Cardiac fibroblast (primary cell): ENCODE results near the gene CERK.

Experiments
- DNase-seq, 2 donors: peaks; one replicate each; pipeline versions ENCODE4 v3.0.0 to v3.0.0-alpha.2; 2010; ENCODE audit warnings: low read depth in 2 of 2
- H3K4me3 ChIP-seq, 2 donors: replicated peaks in 1 of 2; 1 replicate in 1 of 2; 2 replicates in 1 of 2; pipeline ENCODE4 v1.5.1; 2011; ENCODE audit warnings: low read depth in 2 of 2, low read length in 2 of 2, mild to moderate bottlenecking in 2 of 2, moderate library complexity in 1 of 2
- TF ChIP-seq, protein P1 (sequence below): IDR thresholded peaks from one replicate; pipeline ENCODE4 v1.5.1; 2011; ENCODE audit warnings: low read depth, mild to moderate bottlenecking, low read length, inconsistent platforms

The CERK gene

DNA sequence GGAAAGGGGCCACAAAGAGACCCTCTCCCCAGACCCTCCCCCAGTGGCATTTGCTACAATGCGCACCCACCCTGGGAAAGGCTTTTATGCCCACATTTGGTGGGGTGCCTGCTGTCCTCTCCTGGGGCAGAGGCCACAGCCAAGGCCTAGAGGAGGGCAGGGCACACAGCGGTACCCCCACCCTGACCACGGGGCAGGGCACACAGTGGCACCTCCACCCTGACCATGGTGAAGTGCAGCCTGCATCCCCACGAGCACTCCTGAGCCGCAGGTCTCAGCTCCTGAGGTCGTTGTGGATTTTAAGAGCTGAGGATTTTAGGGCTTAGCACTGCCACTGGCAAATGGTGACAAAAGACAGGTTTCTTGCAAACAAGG, 34.1 kb downstream of the CERK start:
- DNase-seq = no peak
- no peak overlapping the region for H3K4me3 ChIP-seq
- TF ChIP-seq, protein P1, sequence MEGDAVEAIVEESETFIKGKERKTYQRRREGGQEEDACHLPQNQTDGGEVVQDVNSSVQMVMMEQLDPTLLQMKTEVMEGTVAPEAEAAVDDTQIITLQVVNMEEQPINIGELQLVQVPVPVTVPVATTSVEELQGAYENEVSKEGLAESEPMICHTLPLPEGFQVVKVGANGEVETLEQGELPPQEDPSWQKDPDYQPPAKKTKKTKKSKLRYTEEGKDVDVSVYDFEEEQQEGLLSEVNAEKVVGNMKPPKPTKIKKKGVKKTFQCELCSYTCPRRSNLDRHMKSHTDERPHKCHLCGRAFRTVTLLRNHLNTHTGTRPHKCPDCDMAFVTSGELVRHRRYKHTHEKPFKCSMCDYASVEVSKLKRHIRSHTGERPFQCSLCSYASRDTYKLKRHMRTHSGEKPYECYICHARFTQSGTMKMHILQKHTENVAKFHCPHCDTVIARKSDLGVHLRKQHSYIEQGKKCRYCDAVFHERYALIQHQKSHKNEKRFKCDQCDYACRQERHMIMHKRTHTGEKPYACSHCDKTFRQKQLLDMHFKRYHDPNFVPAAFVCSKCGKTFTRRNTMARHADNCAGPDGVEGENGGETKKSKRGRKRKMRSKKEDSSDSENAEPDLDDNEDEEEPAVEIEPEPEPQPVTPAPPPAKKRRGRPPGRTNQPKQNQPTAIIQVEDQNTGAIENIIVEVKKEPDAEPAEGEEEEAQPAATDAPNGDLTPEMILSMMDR = no peak

DNA sequence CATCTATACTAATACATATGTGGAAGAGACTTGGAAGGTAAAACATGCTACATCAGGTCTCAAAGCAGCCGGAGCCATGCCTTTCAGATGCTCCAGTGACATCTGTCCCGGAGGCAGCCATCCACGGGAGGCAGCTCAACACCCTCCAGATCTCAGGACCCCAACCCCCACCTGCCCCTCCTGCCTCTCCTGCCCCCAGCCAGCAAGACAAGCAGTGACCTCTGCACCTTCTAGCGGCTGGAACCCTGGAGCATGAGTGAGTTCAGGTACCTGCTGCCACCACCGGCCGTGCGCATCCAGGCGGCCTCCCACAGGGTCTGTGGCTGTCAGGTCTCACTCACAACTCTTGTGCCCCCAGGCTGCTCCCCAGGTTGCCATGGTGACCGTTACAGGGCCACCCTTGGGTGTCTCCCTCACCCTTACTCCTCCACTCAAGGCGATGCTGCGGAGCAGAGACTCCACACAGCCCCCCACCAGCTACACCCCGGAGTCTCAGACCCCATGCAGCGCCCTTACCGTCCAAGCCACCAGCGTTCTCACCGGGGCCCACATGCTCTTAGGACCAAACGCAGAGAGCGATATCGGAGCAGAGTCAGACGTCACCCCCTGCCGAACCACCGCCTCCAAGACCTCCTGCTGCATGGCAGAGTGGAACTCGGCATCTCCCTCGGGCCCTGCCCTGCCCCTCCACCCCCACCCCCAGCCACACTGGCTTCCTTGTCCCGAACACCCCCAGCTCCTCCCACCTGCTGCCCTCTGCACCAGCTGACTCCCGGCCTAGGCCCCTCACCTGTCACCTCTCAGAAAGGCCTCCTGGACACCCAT, 34.7 kb downstream of the CERK start:
- no peak overlapping the region for H3K4me3 ChIP-seq
- no peak for DNase-seq
- TF ChIP-seq, protein P1 = no peak

DNA sequence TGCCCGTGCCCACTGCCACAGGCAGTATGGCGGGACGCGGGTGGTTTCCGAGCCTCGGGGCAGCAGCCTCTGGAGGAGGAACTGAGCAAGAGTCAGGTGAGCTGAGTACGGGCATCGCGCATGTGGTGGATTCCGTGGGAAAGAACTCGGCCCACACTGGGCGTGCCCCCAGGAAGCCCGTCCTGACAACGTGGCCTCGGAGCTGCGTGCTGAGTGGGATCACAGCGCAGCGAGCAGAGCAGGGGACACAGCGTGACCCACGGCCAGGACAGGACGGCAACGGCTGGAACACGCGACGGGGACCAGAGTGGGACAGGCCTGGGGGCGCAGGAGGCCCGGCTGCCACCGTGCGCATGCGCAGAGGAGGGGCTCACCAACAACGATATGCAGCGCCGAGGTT, 36.8 kb downstream of the CERK start:
- TF ChIP-seq, protein P1 = no peak
- no peak for DNase-seq
- H3K4me3 ChIP-seq = no peak overlapping the region

DNA sequence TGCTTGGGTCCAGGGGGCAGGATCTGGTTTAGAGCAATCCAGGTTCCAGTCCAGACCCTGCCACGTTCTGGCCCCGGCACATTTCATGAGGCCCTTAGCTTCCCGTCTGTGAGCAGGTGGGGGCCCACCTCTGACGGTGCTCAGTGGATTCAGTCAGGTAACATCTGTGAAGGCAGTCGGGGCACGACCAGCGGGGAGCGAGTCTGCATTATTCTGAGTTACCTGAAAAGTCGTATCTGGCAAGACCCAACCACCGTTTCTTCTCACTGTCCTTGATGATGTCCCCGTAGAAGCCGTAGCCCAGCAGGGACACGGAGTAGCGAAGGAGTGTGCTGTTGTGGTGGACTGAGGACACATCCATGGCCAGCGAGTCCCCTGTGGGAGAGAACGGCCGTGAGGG, 39.0 kb downstream of the CERK start:
- DNase-seq = no peak
- TF ChIP-seq, protein P1 = no peak
- H3K4me3 ChIP-seq = no peak overlapping the region

DNA sequence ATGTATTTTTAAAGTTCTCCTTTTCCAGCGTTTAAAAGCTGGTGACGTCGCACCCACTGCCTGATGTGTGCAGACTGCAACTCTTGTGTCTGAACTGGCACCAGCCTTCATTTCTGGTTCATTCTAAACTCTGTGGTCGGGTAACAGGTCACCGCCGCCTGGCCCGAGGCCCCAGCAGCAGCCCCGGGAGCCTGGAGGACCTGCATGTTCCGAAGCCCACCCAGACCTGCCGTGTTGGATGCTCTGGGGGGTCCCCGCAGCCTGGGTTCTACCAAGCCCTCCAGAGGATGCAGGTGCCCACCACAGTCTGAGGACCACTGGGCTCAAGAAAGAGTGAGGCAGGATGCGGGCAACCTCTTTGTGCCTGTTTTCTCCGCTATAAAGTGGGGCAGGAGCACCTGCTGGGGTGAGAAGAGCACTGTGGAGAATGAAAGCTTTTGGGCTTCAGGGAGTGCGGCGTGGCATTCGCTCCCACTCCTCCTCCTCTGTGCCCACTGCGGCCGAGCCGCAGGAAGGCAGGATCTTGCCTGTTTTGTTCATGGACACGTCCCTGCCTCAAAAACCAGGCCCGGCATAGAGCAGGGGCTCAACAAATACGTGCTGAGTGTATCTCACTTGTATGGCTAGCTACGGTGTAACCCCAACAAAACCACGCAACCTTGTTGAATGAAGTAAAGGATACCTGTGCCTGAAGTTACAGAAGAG, 40.1 kb downstream of the CERK start:
- no peak for DNase-seq
- no peak overlapping the region for H3K4me3 ChIP-seq
- TF ChIP-seq, protein P1 = no peak

DNA sequence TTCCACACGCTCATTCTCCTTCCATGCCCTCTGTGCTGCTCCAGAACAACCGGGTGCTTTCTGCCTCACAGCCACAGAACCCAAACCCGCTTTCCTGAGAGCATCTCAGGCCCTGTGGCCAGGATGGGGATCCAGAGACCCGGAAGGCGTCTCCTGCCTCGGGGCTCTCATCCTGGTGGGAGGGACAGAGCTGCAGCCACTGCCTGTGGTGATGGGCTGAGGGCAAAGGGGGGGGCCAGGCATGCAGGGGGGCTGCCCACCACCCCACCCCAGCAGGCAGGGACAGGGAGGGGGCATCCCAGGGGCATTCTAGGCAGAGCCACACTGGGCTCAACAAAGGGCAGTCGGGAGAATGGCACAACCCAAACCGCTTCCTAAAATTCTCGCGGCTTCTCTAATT, 41.4 kb downstream of the CERK start:
- TF ChIP-seq, protein P1 = no peak
- H3K4me3 ChIP-seq = no peak overlapping the region
- no peak for DNase-seq
